ENCODE results near the gene AIFM3. TPM values are rescaled to one million over a fixed set of nuclear protein-coding genes. Genes with fewer than 3 reads are reported as not detected.

AIFM3 gene
- total RNA-seq, 1 experiment from 2014 or later: 9.7 TPM

DNA sequence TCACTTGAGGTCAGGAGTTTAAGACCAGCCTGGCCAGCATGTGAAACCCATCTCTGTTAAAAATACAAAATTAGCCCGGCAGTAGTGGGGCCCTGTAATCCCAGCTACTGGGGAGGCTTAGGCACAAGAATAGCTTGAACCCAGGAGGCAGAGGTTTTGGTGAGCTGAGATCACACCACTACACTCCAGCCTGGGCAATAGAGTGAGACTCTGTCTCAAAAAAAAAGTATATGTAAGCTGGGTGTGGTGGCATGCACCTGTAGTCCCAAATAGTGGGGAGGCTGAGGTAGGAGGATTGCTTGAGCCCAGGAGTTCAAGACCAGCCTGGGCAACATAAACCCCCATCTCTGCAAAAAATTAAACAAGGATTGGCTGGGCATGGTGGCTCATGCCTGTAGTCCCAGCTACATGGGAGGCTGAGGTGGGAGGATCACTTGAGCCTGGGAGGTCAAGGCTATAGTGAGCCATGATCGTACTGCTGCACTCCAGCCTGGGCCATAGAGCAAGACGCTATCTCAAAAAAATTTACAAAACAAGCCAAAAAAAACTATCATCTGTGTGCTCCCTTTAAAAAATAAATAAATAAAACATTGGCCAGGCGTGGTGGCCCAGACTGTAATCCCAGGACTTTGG is 39.0 kb upstream of the AIFM3 start:
- Histone ChIP-seq H3K79me2 (ENCODE audit: insufficient read depth, low read length) (peaks cover 99% of the 10 kb centered on the region), H3K36me3 (ENCODE audit: control insufficient read depth in 1 of 2, insufficient read depth in 2 of 2, low read length in 2 of 2) (no peaks in the 10 kb centered on the region), H4K20me1 (ENCODE audit: insufficient read depth) (peaks cover 40% of the 10 kb centered on the region; the same call in 1 of the 2 replicates), H3K4me3 (replicated peaks in 1 of 2; ENCODE audit: low read depth in 1 of 2, low read length in 2 of 2) (no peak overlapping the region), H3K9ac (ENCODE audit: low read length) (no peak overlapping the region), H2AFZ (ENCODE audit: low read depth, low read length, poor library complexity, severe bottlenecking) (no peak overlapping the region), H3K27ac (ENCODE audit: low read depth, low read length) (no peak overlapping the region), H3K9me2 (ENCODE audit: insufficient read depth) (no peaks in the 10 kb centered on the region), H3K4me1 (ENCODE audit: control insufficient read depth in 1 of 2, insufficient read depth in 2 of 2, low read length in 2 of 2) (no peaks in the 10 kb centered on the region; a peak in 1 of 4 replicates), H3K9me3 (ENCODE audit: control insufficient read depth in 1 of 2, insufficient read depth in 1 of 2, low read depth in 1 of 2, low read length in 2 of 2) (no peaks in the 10 kb centered on the region), H3K4me2 (ENCODE audit: low read length) (no peak overlapping the region), H3K27me3 (ENCODE audit: insufficient read depth, low read length) (no peaks in the 10 kb centered on the region)
- POLR2A ChIA-PET: no interaction called here
- intact Hi-C loops (cut with micrococcal nuclease): no loop called here
- CTCF ChIA-PET: interaction anchor here (1.3 kb wide), 1 partner anchor 11 kb away, joined by 6 read pairs; the partner anchor contains the start of gene CRKL
- no peak for TF ChIP-seq EGR1 (IDR thresholded peaks at IDR 0.05; ENCODE audit: low read depth)
- TF ChIP-seq, protein P1, sequence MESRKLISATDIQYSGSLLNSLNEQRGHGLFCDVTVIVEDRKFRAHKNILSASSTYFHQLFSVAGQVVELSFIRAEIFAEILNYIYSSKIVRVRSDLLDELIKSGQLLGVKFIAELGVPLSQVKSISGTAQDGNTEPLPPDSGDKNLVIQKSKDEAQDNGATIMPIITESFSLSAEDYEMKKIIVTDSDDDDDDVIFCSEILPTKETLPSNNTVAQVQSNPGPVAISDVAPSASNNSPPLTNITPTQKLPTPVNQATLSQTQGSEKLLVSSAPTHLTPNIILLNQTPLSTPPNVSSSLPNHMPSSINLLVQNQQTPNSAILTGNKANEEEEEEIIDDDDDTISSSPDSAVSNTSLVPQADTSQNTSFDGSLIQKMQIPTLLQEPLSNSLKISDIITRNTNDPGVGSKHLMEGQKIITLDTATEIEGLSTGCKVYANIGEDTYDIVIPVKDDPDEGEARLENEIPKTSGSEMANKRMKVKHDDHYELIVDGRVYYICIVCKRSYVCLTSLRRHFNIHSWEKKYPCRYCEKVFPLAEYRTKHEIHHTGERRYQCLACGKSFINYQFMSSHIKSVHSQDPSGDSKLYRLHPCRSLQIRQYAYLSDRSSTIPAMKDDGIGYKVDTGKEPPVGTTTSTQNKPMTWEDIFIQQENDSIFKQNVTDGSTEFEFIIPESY (IDR thresholded peaks at IDR 0.05; ENCODE audit: extremely low read depth, insufficient replicate concordance, low read length): no peak
- ATAC-seq (no peak), DNase-seq (ENCODE audit: low read depth, low spot score) (no peak)
- RAD21 ChIA-PET (ENCODE audit: low non-redundant PET in 1 of 2, low total read pairs in 2 of 2, uncharacterized antibody in 2 of 2, unreplicated experiment in 2 of 2): no interaction called here
- BruUV-seq (replicated peaks): no TSS peak

DNA sequence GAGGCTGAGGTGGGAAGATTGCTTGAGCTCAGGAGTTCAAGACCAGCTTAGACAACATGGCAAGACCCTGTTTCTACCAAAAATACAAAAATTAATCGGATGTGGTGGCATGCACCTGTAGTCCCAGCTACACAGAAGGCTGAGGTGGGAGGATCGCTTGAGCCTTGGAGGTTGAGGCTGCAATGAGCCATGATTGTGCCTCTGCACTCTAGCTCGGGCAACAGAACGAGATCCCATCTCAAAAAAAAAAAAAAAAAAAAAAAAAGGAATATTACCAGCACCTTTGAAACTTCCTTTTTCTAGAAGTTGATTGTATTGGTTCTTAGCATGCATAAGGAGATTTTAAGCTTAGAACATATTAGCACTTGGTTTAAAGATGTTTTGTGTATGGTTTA is 38.5 kb upstream of the AIFM3 start:
- POLR2A ChIA-PET: interaction anchor here (0.7 kb wide), 1 partner anchor 122 kb away, joined by 3 read pairs; no protein-coding TSS in a partner anchor
- ATAC-seq: no peak
- H3K9me3 ChIP-seq (ENCODE audit: control insufficient read depth in 1 of 2, insufficient read depth in 1 of 2, low read depth in 1 of 2, low read length in 2 of 2): no peaks in the 10 kb centered on the region
- H3K9ac ChIP-seq (ENCODE audit: low read length): no peak overlapping the region
- H3K4me1 ChIP-seq (ENCODE audit: control insufficient read depth in 1 of 2, insufficient read depth in 2 of 2, low read length in 2 of 2): no peaks in the 10 kb centered on the region; a peak in 1 of 4 replicates
- H3K9me2 ChIP-seq (ENCODE audit: insufficient read depth): no peaks in the 10 kb centered on the region
- no peak overlapping the region for H3K4me3 ChIP-seq (replicated peaks in 1 of 2; ENCODE audit: low read depth in 1 of 2, low read length in 2 of 2)
- intact Hi-C loops (cut with micrococcal nuclease): no loop called here
- H3K27me3 ChIP-seq (ENCODE audit: insufficient read depth, low read length): no peaks in the 10 kb centered on the region
- BruUV-seq (replicated peaks): no TSS peak
- H3K27ac ChIP-seq (ENCODE audit: low read depth, low read length): no peak overlapping the region
- DNase-seq (ENCODE audit: low read depth, low spot score): no peak
- RAD21 ChIA-PET (ENCODE audit: low non-redundant PET in 1 of 2, low total read pairs in 2 of 2, uncharacterized antibody in 2 of 2, unreplicated experiment in 2 of 2): no interaction called here
- H2AFZ ChIP-seq (ENCODE audit: low read depth, low read length, poor library complexity, severe bottlenecking): no peak overlapping the region
- peaks cover 38% of the 10 kb centered on the region; the same call in 1 of the 2 replicates for H4K20me1 ChIP-seq (ENCODE audit: insufficient read depth)
- no peaks in the 10 kb centered on the region for H3K36me3 ChIP-seq (ENCODE audit: control insufficient read depth in 1 of 2, insufficient read depth in 2 of 2, low read length in 2 of 2)
- peaks cover 99% of the 10 kb centered on the region for H3K79me2 ChIP-seq (ENCODE audit: insufficient read depth, low read length)
- CTCF ChIA-PET: interaction anchor here (0.6 to 1.3 kb wide), 2 partner anchors 11 to 966 kb away, joined by 3 to 6 read pairs; partner anchors contain the start of gene CRKL
- no peak overlapping the region for H3K4me2 ChIP-seq (ENCODE audit: low read length)
- TF ChIP-seq POLR2AphosphoS5 (IDR thresholded peaks at IDR 0.05; ENCODE audit: low read depth, low read length) (no peak), CBX3 (IDR thresholded peaks at IDR 0.05; ENCODE audit: low read depth) (no peak), YY1 (IDR thresholded peaks at IDR 0.05; ENCODE audit: extremely low read depth, insufficient replicate concordance, low read depth, low read length) (no peak), ZFX (IDR thresholded peaks at IDR 0.05) (no peak), EZH2phosphoT487 (IDR thresholded peaks at IDR 0.05; ENCODE audit: borderline replicate concordance) (no peak), RAD21 (IDR thresholded peaks at IDR 0.05; ENCODE audit: low read depth) (no peak), ZNF274 (IDR thresholded peaks at IDR 0.05; ENCODE audit: low read depth, low read length) (no peak)
- TF ChIP-seq, protein P2, sequence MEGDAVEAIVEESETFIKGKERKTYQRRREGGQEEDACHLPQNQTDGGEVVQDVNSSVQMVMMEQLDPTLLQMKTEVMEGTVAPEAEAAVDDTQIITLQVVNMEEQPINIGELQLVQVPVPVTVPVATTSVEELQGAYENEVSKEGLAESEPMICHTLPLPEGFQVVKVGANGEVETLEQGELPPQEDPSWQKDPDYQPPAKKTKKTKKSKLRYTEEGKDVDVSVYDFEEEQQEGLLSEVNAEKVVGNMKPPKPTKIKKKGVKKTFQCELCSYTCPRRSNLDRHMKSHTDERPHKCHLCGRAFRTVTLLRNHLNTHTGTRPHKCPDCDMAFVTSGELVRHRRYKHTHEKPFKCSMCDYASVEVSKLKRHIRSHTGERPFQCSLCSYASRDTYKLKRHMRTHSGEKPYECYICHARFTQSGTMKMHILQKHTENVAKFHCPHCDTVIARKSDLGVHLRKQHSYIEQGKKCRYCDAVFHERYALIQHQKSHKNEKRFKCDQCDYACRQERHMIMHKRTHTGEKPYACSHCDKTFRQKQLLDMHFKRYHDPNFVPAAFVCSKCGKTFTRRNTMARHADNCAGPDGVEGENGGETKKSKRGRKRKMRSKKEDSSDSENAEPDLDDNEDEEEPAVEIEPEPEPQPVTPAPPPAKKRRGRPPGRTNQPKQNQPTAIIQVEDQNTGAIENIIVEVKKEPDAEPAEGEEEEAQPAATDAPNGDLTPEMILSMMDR (IDR thresholded peaks at IDR 0.05 in 2 of 3, conservative IDR thresholded peaks at IDR 0.05 in 1 of 3; ENCODE audit: borderline replicate concordance in 1 of 3, insufficient read depth in 1 of 3, low read depth in 2 of 3, low read length in 2 of 3): no peak
- TF ChIP-seq, protein P3, sequence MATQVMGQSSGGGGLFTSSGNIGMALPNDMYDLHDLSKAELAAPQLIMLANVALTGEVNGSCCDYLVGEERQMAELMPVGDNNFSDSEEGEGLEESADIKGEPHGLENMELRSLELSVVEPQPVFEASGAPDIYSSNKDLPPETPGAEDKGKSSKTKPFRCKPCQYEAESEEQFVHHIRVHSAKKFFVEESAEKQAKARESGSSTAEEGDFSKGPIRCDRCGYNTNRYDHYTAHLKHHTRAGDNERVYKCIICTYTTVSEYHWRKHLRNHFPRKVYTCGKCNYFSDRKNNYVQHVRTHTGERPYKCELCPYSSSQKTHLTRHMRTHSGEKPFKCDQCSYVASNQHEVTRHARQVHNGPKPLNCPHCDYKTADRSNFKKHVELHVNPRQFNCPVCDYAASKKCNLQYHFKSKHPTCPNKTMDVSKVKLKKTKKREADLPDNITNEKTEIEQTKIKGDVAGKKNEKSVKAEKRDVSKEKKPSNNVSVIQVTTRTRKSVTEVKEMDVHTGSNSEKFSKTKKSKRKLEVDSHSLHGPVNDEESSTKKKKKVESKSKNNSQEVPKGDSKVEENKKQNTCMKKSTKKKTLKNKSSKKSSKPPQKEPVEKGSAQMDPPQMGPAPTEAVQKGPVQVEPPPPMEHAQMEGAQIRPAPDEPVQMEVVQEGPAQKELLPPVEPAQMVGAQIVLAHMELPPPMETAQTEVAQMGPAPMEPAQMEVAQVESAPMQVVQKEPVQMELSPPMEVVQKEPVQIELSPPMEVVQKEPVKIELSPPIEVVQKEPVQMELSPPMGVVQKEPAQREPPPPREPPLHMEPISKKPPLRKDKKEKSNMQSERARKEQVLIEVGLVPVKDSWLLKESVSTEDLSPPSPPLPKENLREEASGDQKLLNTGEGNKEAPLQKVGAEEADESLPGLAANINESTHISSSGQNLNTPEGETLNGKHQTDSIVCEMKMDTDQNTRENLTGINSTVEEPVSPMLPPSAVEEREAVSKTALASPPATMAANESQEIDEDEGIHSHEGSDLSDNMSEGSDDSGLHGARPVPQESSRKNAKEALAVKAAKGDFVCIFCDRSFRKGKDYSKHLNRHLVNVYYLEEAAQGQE (IDR thresholded peaks at IDR 0.05; ENCODE audit: low read depth): no peak
